ENCODE measurements around the gene MTHFD1L. TPM values are rescaled to one million over a fixed set of nuclear protein-coding genes. Genes with fewer than 3 reads are reported as not detected.

MTHFD1L gene
- total RNA-seq, 1 donor from 2014 or later: 10.4 TPM

DNA sequence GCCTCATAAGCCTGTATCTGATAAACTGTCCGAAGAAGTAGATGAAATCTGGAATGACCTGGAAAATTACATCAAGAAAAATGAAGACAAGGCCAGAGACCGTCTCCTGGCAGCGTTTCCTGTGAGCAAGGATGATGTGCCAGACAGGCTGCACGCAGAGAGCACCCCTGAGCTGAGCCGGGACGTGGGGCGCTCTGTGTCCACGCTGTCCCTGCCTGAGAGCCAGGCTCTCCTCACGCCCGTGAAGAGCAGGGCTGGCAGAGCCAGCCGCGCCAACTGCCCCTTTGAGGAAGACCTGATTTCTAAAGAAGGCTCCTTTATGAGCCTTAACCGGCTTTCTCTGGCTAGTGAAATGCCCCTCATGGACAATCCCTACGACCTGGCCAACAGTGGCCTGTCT is 33.9 kb upstream of the MTHFD1L start:
- H3K27ac ChIP-seq: no peak overlapping the region
- peaks cover 3 to 11% of the 10 kb centered on the region in 2 donors for H3K36me3 ChIP-seq
- no peaks in the 10 kb centered on the region for H3K9me3 ChIP-seq
- no peaks in the 10 kb centered on the region for H3K27me3 ChIP-seq
- DNase-seq (ENCODE audit: low spot score in 2 of 2): no peak
- no peak for TF ChIP-seq CTCF (IDR thresholded peaks at IDR 0.05)
- no peak overlapping the region for H3K4me3 ChIP-seq
- intact Hi-C loops (cut with DNase I): no loop called here
- H3K4me1 ChIP-seq: no peaks in the 10 kb centered on the region

- intact Hi-C loops (cut with DNase I): no loop called here
- peaks cover 3 to 17% of the 10 kb centered on the region in 2 donors for H3K36me3 ChIP-seq
- TF ChIP-seq CTCF (IDR thresholded peaks at IDR 0.05): no peak
These were observed 29.9 kb upstream of the MTHFD1L start for GRCh38 chr6:150835620-150836019.

GRCh38 chr6:150840185-150840584 is 25.3 kb upstream of the MTHFD1L start:
- Histone ChIP-seq H3K4me1 (no peaks in the 10 kb centered on the region), H3K36me3 (peaks cover 0 to 6% of the 10 kb centered on the region in 2 donors), H3K27me3 (no peaks in the 10 kb centered on the region), H3K4me3 (no peak overlapping the region), H3K9me3 (no peaks in the 10 kb centered on the region), H3K27ac (no peak overlapping the region)
- TF ChIP-seq CTCF (IDR thresholded peaks at IDR 0.05): no peak
- intact Hi-C loops (cut with DNase I): no loop called here
- DNase-seq (ENCODE audit: low spot score in 2 of 2): no peak

More at GRCh38 chr6:150835620-150836019, 29.9 kb upstream of the MTHFD1L start:
- no peak for DNase-seq (ENCODE audit: low spot score in 2 of 2)
- H3K27ac ChIP-seq: no peak overlapping the region
- no peaks in the 10 kb centered on the region for H3K9me3 ChIP-seq
- no peaks in the 10 kb centered on the region for H3K27me3 ChIP-seq
- H3K4me3 ChIP-seq: no peak overlapping the region
- no peaks in the 10 kb centered on the region for H3K4me1 ChIP-seq

- no peak overlapping the region for H3K27ac ChIP-seq
- H3K4me1 ChIP-seq: no peaks in the 10 kb centered on the region
- H3K9me3 ChIP-seq: no peaks in the 10 kb centered on the region
- intact Hi-C loops (cut with DNase I): no loop called here
- H3K36me3 ChIP-seq: peaks cover 0 to 6% of the 10 kb centered on the region in 2 donors
- no peak for DNase-seq (ENCODE audit: low spot score in 2 of 2)
- no peak for TF ChIP-seq CTCF (IDR thresholded peaks at IDR 0.05)
- H3K27me3 ChIP-seq: no peaks in the 10 kb centered on the region
- H3K4me3 ChIP-seq: no peak overlapping the region
These were observed 24.3 kb upstream of the MTHFD1L start for GRCh38 chr6:150841189-150841588.

DNA sequence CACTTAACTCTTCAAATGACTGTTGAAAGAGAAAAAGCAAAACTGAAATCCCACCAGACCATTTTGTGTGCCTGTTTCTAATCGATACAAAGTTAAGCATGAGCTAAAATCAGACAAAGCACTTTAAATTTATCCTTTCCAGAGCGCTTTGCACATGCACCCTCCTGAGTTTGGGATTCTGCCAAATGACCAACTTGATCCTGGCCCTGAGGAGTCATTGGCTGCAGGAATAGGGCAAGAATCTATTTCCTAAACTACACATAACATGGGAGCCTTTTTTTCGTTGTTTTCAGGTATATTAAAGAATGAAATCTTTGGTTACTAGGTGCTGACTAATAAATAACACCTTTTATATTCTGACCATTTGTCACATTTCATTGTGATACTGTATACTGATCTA is 23.8 kb upstream of the MTHFD1L start:
- no peak for TF ChIP-seq CTCF (IDR thresholded peaks at IDR 0.05)
- Histone ChIP-seq H3K36me3 (peaks cover 0 to 6% of the 10 kb centered on the region in 2 donors), H3K27ac (no peak overlapping the region), H3K27me3 (no peaks in the 10 kb centered on the region), H3K4me3 (no peak overlapping the region), H3K9me3 (no peaks in the 10 kb centered on the region), H3K4me1 (no peaks in the 10 kb centered on the region)
- intact Hi-C loops (cut with DNase I): no loop called here
- DNase-seq (ENCODE audit: low spot score in 2 of 2): no peak

DNA sequence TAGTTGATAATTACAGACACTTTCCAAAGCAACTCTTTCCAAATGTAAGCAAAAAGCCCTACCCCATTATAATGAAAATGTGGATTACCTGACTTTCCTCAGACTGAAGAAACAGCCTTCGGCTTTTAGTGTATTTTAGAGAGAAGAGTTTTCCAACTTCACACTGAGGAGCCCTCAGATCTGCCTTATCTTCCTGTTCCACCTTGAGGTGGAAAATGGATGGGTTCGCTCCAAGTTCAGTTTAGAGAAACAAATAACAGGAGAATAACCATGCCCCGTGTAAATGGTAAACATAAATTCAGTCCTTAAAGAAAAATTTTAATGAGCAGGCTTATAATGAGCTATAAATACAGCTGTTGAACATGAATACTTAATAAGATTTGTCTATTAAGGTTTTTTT is 21.1 kb upstream of the MTHFD1L start:
- no peaks in the 10 kb centered on the region for H3K4me1 ChIP-seq
- H3K27ac ChIP-seq: no peak overlapping the region
- no peak for TF ChIP-seq CTCF (IDR thresholded peaks at IDR 0.05)
- no peak overlapping the region for H3K4me3 ChIP-seq
- H3K9me3 ChIP-seq: no peaks in the 10 kb centered on the region
- no peak for DNase-seq (ENCODE audit: low spot score in 2 of 2)
- intact Hi-C loops (cut with DNase I): no loop called here
- H3K36me3 ChIP-seq: peaks cover 0 to 6% of the 10 kb centered on the region in 2 donors
- H3K27me3 ChIP-seq: no peaks in the 10 kb centered on the region
